ENCODE data around the gene CCDC7. TPM values are rescaled to one million over a fixed set of nuclear protein-coding genes. Genes with fewer than 3 reads are reported as not detected.

The CCDC7 gene
- total and polyA plus RNA-seq, 2 experiments from 2014 or later: 4.2 to 6.4 TPM

GRCh38 chr10:32877915-32878314, 432.0 kb downstream of the CCDC7 start:
- Histone ChIP-seq H3K4me3 (no peak overlapping the region), H3K27ac (no peak overlapping the region), H3K36me3 (no peaks in the 10 kb centered on the region), H3K27me3 (no peaks in the 10 kb centered on the region), H3K9me3 (ENCODE audit: low read depth) (no peaks in the 10 kb centered on the region), H3K4me1 (ENCODE audit: low read depth) (no peaks in the 10 kb centered on the region)
- DNase-seq (ENCODE audit: low read depth in 1 of 2, low spot score in 1 of 2): no peak
- no peak for TF ChIP-seq CTCF (IDR thresholded peaks at IDR 0.05; ENCODE audit: low read depth, low read length)

- Histone ChIP-seq H3K36me3 (no peaks in the 10 kb centered on the region), H3K4me1 (ENCODE audit: low read depth) (no peaks in the 10 kb centered on the region), H3K27me3 (no peaks in the 10 kb centered on the region), H3K9me3 (ENCODE audit: low read depth) (no peaks in the 10 kb centered on the region), H3K27ac (no peak overlapping the region), H3K4me3 (no peak overlapping the region)
- TF ChIP-seq CTCF (IDR thresholded peaks at IDR 0.05; ENCODE audit: low read depth, low read length): no peak
- DNase-seq (ENCODE audit: low read depth in 1 of 2, low spot score in 1 of 2): no peak
Measured at GRCh38 chr10:32878646-32879045, 432.7 kb downstream of the CCDC7 start.

GRCh38 chr10:32882076-32882475, 436.1 kb downstream of the CCDC7 start:
- DNase-seq (ENCODE audit: low read depth in 1 of 2, low spot score in 1 of 2): no peak
- Histone ChIP-seq H3K27me3 (no peaks in the 10 kb centered on the region), H3K4me1 (ENCODE audit: low read depth) (no peaks in the 10 kb centered on the region), H3K9me3 (ENCODE audit: low read depth) (no peaks in the 10 kb centered on the region), H3K4me3 (no peak overlapping the region), H3K36me3 (no peaks in the 10 kb centered on the region), H3K27ac (no peak overlapping the region)
- no peak for TF ChIP-seq CTCF (IDR thresholded peaks at IDR 0.05; ENCODE audit: low read depth, low read length)

GRCh38 chr10:32887481-32887880, 441.5 kb downstream of the CCDC7 start:
- no peaks in the 10 kb centered on the region for H3K36me3 ChIP-seq
- DNase-seq (ENCODE audit: low read depth in 1 of 2, low spot score in 1 of 2): no peak
- H3K27me3 ChIP-seq: no peaks in the 10 kb centered on the region
- H3K9me3 ChIP-seq (ENCODE audit: low read depth): no peaks in the 10 kb centered on the region
- H3K4me3 ChIP-seq: no peak overlapping the region
- H3K27ac ChIP-seq: no peak overlapping the region
- no peaks in the 10 kb centered on the region for H3K4me1 ChIP-seq (ENCODE audit: low read depth)
- TF ChIP-seq CTCF (IDR thresholded peaks at IDR 0.05; ENCODE audit: low read depth, low read length): no peak

GRCh38 chr10:32888161-32888927, 442.4 kb downstream of the CCDC7 start:
- no peak for DNase-seq (ENCODE audit: low read depth in 1 of 2, low spot score in 1 of 2)
- no peak for TF ChIP-seq CTCF (IDR thresholded peaks at IDR 0.05; ENCODE audit: low read depth, low read length)
- Histone ChIP-seq H3K36me3 (no peaks in the 10 kb centered on the region), H3K27me3 (no peaks in the 10 kb centered on the region), H3K4me3 (no peak overlapping the region), H3K4me1 (ENCODE audit: low read depth) (peaks cover 3% of the 10 kb centered on the region), H3K27ac (no peak overlapping the region), H3K9me3 (ENCODE audit: low read depth) (no peaks in the 10 kb centered on the region)

All from cardiac muscle cell (in vitro differentiated cells and primary cell).